Right atrium auricular region (tissue), 2 donors: ENCODE results near the gene SDSL. TPM values are rescaled to one million over a fixed set of nuclear protein-coding genes. Genes with fewer than 3 reads are reported as not detected.

Experiments used
- DNase-seq: peaks from one replicate; pipeline ENCODE4 v3.0.0-alpha.2; 2019; ENCODE audit warnings: low spot score
- H3K27ac ChIP-seq, 2 donors: fragments of 200-600 bp; sonication (generic); 1 replicate in 1 of 2; 2 replicates in 1 of 2; pipeline ENCODE4 v1.5.1; 2016 to 2019
- H3K27me3 ChIP-seq, 2 donors: fragments of 200-600 bp; sonication (generic); one replicate each; pipeline versions ENCODE4 v1.5.1 to v1.6.0; 2017 to 2019
- H3K36me3 ChIP-seq: fragments of 200-600 bp; sonication (generic); one replicate; pipeline ENCODE4 v1.5.1; 2016
- H3K4me1 ChIP-seq, 2 donors: fragments of 200-600 bp; sonication (generic); one replicate each; pipeline versions ENCODE4 v1.5.1 to v1.6.0; 2017 to 2019
- H3K4me3 ChIP-seq, 2 donors: fragments of 200-600 bp; sonication (generic); 1 replicate in 1 of 2; 2 replicates in 1 of 2; pipeline ENCODE4 v1.5.1; 2017 to 2019; ENCODE audit warnings: mild to moderate bottlenecking in 1 of 2, moderate library complexity in 1 of 2
- H3K9me3 ChIP-seq, 2 donors: fragments of 200-600 bp; sonication (generic); one replicate each; pipeline ENCODE4 v1.5.1; 2019
- CTCF ChIP-seq, 2 donors: fragments of 200-600 bp; sonication (generic); IDR thresholded peaks; one replicate each; pipeline ENCODE4 v1.5.1; 2019; ENCODE audit warnings: antibody characterized with exemption in 2 of 2
- total RNA-seq, 2 donors: library from RNA; depleted of rRNA; stranded (reverse); fragments of >200 nt; gene quantifications; one replicate each; pipeline ENCODE4 v1.1.0, GENCODE V29; 2016

The SDSL gene
- total RNA-seq, 2 donors from 2014 or later: 2.8 to 5.5 TPM

GRCh38 chr12:113408756-113409298 is 13.4 kb upstream of the SDSL start:
- H3K36me3 ChIP-seq: no peaks in the 10 kb centered on the region
- H3K27ac ChIP-seq: no peak overlapping the region
- no peaks in the 10 kb centered on the region for H3K9me3 ChIP-seq
- no peak for TF ChIP-seq CTCF (IDR thresholded peaks at IDR 0.05)
- no peaks in the 10 kb centered on the region for H3K27me3 ChIP-seq
- no peaks in the 10 kb centered on the region for H3K4me1 ChIP-seq
- DNase-seq: no peak
- no peak overlapping the region for H3K4me3 ChIP-seq

- no peaks in the 10 kb centered on the region for H3K9me3 ChIP-seq
- DNase-seq: no peak
- no peak overlapping the region for H3K27ac ChIP-seq
- no peak for TF ChIP-seq CTCF (IDR thresholded peaks at IDR 0.05)
- no peaks in the 10 kb centered on the region for H3K27me3 ChIP-seq
- no peaks in the 10 kb centered on the region for H3K4me1 ChIP-seq
- no peaks in the 10 kb centered on the region for H3K36me3 ChIP-seq
- no peak overlapping the region for H3K4me3 ChIP-seq
Observed at GRCh38 chr12:113409462-113410124, 12.6 kb upstream of the SDSL start.

GRCh38 chr12:113413488-113413939 is 8.7 kb upstream of the SDSL start:
- Histone ChIP-seq H3K4me3 (no peak overlapping the region), H3K27ac (no peak overlapping the region), H3K9me3 (no peaks in the 10 kb centered on the region), H3K27me3 (no peaks in the 10 kb centered on the region), H3K36me3 (no peaks in the 10 kb centered on the region), H3K4me1 (no peaks in the 10 kb centered on the region)
- TF ChIP-seq CTCF (IDR thresholded peaks at IDR 0.05): no peak
- peak; percentile 67 for DNase-seq

- no peak overlapping the region for H3K4me3 ChIP-seq
- no peak for DNase-seq
- H3K4me1 ChIP-seq: no peaks in the 10 kb centered on the region
- no peaks in the 10 kb centered on the region for H3K36me3 ChIP-seq
- no peaks in the 10 kb centered on the region for H3K9me3 ChIP-seq
- H3K27me3 ChIP-seq: no peaks in the 10 kb centered on the region
- no peak for TF ChIP-seq CTCF (IDR thresholded peaks at IDR 0.05)
- H3K27ac ChIP-seq: no peak overlapping the region
Observed at GRCh38 chr12:113414519-113415038, 7.6 kb upstream of the SDSL start.

GRCh38 chr12:113416091-113416754 is 6.0 kb upstream of the SDSL start:
- no peaks in the 10 kb centered on the region for H3K4me1 ChIP-seq
- DNase-seq: no peak
- H3K4me3 ChIP-seq: no peak overlapping the region
- no peak overlapping the region for H3K27ac ChIP-seq
- no peaks in the 10 kb centered on the region for H3K27me3 ChIP-seq
- no peaks in the 10 kb centered on the region for H3K9me3 ChIP-seq
- TF ChIP-seq CTCF (IDR thresholded peaks at IDR 0.05): no peak
- H3K36me3 ChIP-seq: no peaks in the 10 kb centered on the region
